ENCODE measurements around the gene GBP3.
"Not testable (repeated sequence)": the region's sequence is repeated elsewhere in the genome, so short reads cannot be mapped to it uniquely, and the experiment has no call there.

GBP3 gene

GRCh38 chr1:88979054-88979748 is 43.5 kb downstream of the GBP3 start:
- no peak overlapping the region for H3K4me3 ChIP-seq (ENCODE audit: low read depth, low read length)
- TF ChIP-seq, protein P1, sequence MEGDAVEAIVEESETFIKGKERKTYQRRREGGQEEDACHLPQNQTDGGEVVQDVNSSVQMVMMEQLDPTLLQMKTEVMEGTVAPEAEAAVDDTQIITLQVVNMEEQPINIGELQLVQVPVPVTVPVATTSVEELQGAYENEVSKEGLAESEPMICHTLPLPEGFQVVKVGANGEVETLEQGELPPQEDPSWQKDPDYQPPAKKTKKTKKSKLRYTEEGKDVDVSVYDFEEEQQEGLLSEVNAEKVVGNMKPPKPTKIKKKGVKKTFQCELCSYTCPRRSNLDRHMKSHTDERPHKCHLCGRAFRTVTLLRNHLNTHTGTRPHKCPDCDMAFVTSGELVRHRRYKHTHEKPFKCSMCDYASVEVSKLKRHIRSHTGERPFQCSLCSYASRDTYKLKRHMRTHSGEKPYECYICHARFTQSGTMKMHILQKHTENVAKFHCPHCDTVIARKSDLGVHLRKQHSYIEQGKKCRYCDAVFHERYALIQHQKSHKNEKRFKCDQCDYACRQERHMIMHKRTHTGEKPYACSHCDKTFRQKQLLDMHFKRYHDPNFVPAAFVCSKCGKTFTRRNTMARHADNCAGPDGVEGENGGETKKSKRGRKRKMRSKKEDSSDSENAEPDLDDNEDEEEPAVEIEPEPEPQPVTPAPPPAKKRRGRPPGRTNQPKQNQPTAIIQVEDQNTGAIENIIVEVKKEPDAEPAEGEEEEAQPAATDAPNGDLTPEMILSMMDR (IDR thresholded peaks at IDR 0.05; ENCODE audit: low read depth, low read length, missing control alignments), result no peak
- in situ Hi-C loops (cut with HindIII; ENCODE audit: low sequenced_read_pairs), result no loop called here
- DNase-seq (ENCODE audit: low read depth), result peak; percentile 37

GRCh38 chr1:88976235-88976634 is 46.4 kb downstream of the GBP3 start:
- TF ChIP-seq, protein P1 (IDR thresholded peaks at IDR 0.05; ENCODE audit: low read depth, low read length, missing control alignments), result no peak
- no peak for DNase-seq (ENCODE audit: low read depth)
- in situ Hi-C loops (cut with HindIII; ENCODE audit: low sequenced_read_pairs), result no loop called here

GRCh38 chr1:88974616-88975172 is 48.0 kb downstream of the GBP3 start:
- H3K4me3 ChIP-seq (ENCODE audit: low read depth, low read length); DNase-seq (ENCODE audit: low read depth): not testable (repeated sequence)
- in situ Hi-C loops (cut with HindIII; ENCODE audit: low sequenced_read_pairs), result loop anchor here (25.0 kb wide), 1 partner anchor 488 kb away; no protein-coding TSS in a partner anchor

More at GRCh38 chr1:88976235-88976634, 46.4 kb downstream of the GBP3 start:
- H3K4me3 ChIP-seq (ENCODE audit: low read depth, low read length), result no peak overlapping the region

GRCh38 chr1:88973520-88974137 is 49.0 kb downstream of the GBP3 start:
- H3K4me3 ChIP-seq (ENCODE audit: low read depth, low read length), result no peak overlapping the region
- peak; percentile 24 for DNase-seq (ENCODE audit: low read depth)
- TF ChIP-seq, protein P1 (IDR thresholded peaks at IDR 0.05; ENCODE audit: low read depth, low read length, missing control alignments), result peak; percentile 37
- in situ Hi-C loops (cut with HindIII; ENCODE audit: low sequenced_read_pairs), result loop anchor here (25.0 kb wide), 1 partner anchor 489 kb away; no protein-coding TSS in a partner anchor

DNA sequence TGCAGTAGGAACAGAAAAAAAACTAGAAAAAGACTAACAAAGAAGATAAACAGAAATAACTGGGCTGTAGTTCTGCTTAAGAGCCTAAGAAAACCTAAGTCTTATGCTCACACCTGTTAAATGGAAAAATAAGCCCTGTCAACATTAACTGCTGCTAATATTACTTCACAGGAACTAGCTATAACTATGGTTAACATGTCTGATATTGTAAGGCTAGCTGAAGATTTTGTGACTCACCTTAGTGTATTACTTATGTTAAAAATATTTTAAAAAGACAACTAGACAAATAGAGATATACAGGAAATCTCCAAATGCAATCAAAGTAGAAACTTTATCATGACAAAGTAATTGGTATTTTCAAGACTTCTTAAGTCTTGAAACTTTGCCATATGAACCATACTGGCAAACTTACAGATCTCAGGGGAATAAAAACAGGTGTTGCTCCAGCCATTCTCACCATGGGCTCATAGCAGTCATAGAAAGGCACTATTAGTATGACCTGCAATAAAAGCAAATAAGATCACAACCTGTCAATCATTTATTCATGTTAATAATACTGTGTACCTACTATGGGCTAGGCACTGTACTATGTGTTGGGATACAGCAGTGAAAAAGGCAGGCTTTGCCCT is 60.9 kb downstream of the GBP3 start:
- TF ChIP-seq, protein P1 (IDR thresholded peaks at IDR 0.05; ENCODE audit: low read depth, low read length, missing control alignments), result no peak
- H3K4me3 ChIP-seq (ENCODE audit: low read depth, low read length), result no peak overlapping the region
- no peak for DNase-seq (ENCODE audit: low read depth)
- in situ Hi-C loops (cut with HindIII; ENCODE audit: low sequenced_read_pairs), result loop anchor here (25.0 kb wide), 1 partner anchor 501 kb away; no protein-coding TSS in a partner anchor

- no peak overlapping the region for H3K4me3 ChIP-seq (ENCODE audit: low read depth, low read length)
- TF ChIP-seq, protein P1 (IDR thresholded peaks at IDR 0.05; ENCODE audit: low read depth, low read length, missing control alignments), result no peak
- no peak for DNase-seq (ENCODE audit: low read depth)
- in situ Hi-C loops (cut with HindIII; ENCODE audit: low sequenced_read_pairs), result loop anchor here (25.0 kb wide), 1 partner anchor 501 kb away; no protein-coding TSS in a partner anchor
Measured at GRCh38 chr1:88961081-88961480, 61.6 kb downstream of the GBP3 start.
